Measurements from ENCODE around the gene DST. TPM values are rescaled to one million over a fixed set of nuclear protein-coding genes. Genes with fewer than 3 reads are reported as not detected.

The DST gene
- total RNA-seq, 1 experiment from 2014 or later: 144 TPM

DNA sequence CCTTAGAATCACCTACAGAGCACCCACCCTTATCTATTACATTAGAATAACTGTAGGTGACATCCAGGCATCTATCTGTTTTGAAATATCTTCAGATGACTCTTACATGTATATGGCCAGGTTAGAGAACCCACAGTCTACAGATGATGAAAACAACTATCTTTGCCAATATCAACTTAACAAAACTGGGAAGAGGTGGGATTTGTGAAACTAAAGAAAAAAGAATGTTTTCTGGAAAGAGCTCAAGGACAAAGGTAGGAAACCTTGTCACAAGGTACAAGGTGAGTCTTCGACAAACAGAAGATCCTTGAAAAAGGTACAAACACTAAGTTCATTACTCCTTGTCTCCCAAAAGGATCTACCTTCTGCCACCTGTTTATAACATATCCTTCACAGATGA, 47.0 kb upstream of the DST start:
- RAD21 ChIA-PET (ENCODE audit: low non-redundant PET in 1 of 2, low total read pairs in 2 of 2, uncharacterized antibody in 2 of 2, unreplicated experiment in 2 of 2): no interaction called here

More for the DNA sequence above, 47.0 kb upstream of the DST start:
- H3K27ac ChIP-seq (ENCODE audit: low read depth, low read length): no peak overlapping the region
- no peaks in the 10 kb centered on the region for H3K27me3 ChIP-seq (ENCODE audit: insufficient read depth, low read length)
- peaks cover 24 to 38% of the 10 kb centered on the region in 2 experiments for H3K4me1 ChIP-seq (ENCODE audit: control insufficient read depth in 1 of 2, insufficient read depth in 2 of 2, low read length in 2 of 2)
- H2AFZ ChIP-seq (ENCODE audit: low read depth, low read length, poor library complexity, severe bottlenecking): no peak overlapping the region
- H3K4me2 ChIP-seq (ENCODE audit: low read length): no peak overlapping the region
- TF ChIP-seq JUND (IDR thresholded peaks at IDR 0.05): no peak
- TF ChIP-seq YY1 (IDR thresholded peaks at IDR 0.05; ENCODE audit: extremely low read depth, insufficient replicate concordance, low read depth, low read length): no peak
- TF ChIP-seq ZFX (IDR thresholded peaks at IDR 0.05): no peak
- TF ChIP-seq, protein P1, sequence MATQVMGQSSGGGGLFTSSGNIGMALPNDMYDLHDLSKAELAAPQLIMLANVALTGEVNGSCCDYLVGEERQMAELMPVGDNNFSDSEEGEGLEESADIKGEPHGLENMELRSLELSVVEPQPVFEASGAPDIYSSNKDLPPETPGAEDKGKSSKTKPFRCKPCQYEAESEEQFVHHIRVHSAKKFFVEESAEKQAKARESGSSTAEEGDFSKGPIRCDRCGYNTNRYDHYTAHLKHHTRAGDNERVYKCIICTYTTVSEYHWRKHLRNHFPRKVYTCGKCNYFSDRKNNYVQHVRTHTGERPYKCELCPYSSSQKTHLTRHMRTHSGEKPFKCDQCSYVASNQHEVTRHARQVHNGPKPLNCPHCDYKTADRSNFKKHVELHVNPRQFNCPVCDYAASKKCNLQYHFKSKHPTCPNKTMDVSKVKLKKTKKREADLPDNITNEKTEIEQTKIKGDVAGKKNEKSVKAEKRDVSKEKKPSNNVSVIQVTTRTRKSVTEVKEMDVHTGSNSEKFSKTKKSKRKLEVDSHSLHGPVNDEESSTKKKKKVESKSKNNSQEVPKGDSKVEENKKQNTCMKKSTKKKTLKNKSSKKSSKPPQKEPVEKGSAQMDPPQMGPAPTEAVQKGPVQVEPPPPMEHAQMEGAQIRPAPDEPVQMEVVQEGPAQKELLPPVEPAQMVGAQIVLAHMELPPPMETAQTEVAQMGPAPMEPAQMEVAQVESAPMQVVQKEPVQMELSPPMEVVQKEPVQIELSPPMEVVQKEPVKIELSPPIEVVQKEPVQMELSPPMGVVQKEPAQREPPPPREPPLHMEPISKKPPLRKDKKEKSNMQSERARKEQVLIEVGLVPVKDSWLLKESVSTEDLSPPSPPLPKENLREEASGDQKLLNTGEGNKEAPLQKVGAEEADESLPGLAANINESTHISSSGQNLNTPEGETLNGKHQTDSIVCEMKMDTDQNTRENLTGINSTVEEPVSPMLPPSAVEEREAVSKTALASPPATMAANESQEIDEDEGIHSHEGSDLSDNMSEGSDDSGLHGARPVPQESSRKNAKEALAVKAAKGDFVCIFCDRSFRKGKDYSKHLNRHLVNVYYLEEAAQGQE (IDR thresholded peaks at IDR 0.05; ENCODE audit: low read depth): no peak
- TF ChIP-seq SP1 (IDR thresholded peaks at IDR 0.05; ENCODE audit: low read depth): no peak
- no peak for TF ChIP-seq ELF1 (IDR thresholded peaks at IDR 0.05; ENCODE audit: borderline replicate concordance, low read depth)
- no peak for TF ChIP-seq ZBTB33 (IDR thresholded peaks at IDR 0.05; ENCODE audit: extremely low read depth, insufficient replicate concordance, low read length)
- no peak for TF ChIP-seq EZH2phosphoT487 (IDR thresholded peaks at IDR 0.05; ENCODE audit: borderline replicate concordance)
- TF ChIP-seq EZH2 (IDR thresholded peaks at IDR 0.05): no peak
- TF ChIP-seq CBX3 (IDR thresholded peaks at IDR 0.05; ENCODE audit: low read depth): no peak
- TF ChIP-seq TCF7L2 (IDR thresholded peaks at IDR 0.05; ENCODE audit: borderline replicate concordance, extremely low read depth, insufficient read depth, insufficient read length): no peak
- TF ChIP-seq CEBPB (IDR thresholded peaks at IDR 0.05; ENCODE audit: low read depth): no peak
- no peak for TF ChIP-seq CTCF (IDR thresholded peaks at IDR 0.05 in 2 of 3, conservative IDR thresholded peaks at IDR 0.05 in 1 of 3; ENCODE audit: borderline replicate concordance in 1 of 3, insufficient read depth in 1 of 3, low read depth in 2 of 3, low read length in 2 of 3)
- ChIA-PET POLR2A (no interaction called here), CTCF (interaction anchor here (1.5 to 2.3 kb wide), 4 partner anchors 10 to 154 kb away, joined by 3 to 8 read pairs (median 4); no protein-coding TSS in a partner anchor)
- ATAC-seq (no peak), DNase-seq (ENCODE audit: low read depth, low spot score) (no peak)
- H3K36me3 ChIP-seq (ENCODE audit: control insufficient read depth in 1 of 2, insufficient read depth in 2 of 2, low read length in 2 of 2): no peaks in the 10 kb centered on the region
- no peaks in the 10 kb centered on the region for H4K20me1 ChIP-seq (ENCODE audit: insufficient read depth)
- H3K79me2 ChIP-seq (ENCODE audit: insufficient read depth, low read length): peaks cover 9% of the 10 kb centered on the region; the same call in 1 of the 2 replicates
- no peaks in the 10 kb centered on the region for H3K9me3 ChIP-seq (ENCODE audit: control insufficient read depth in 1 of 2, insufficient read depth in 1 of 2, low read depth in 1 of 2, low read length in 2 of 2)
- no peak overlapping the region for H3K4me3 ChIP-seq (replicated peaks in 1 of 2; ENCODE audit: low read depth in 1 of 2, low read length in 2 of 2)
- intact Hi-C loops (cut with micrococcal nuclease): no loop called here
- no peak overlapping the region for H3K9ac ChIP-seq (ENCODE audit: low read length)
- BruUV-seq (replicated peaks): no TSS peak
- no peaks in the 10 kb centered on the region for H3K9me2 ChIP-seq (ENCODE audit: insufficient read depth)
